Endodermal cell (in vitro differentiated cells): Measurements from ENCODE around the gene TCF4. TPM values are rescaled to one million over a fixed set of nuclear protein-coding genes. Genes with fewer than 3 reads are reported as not detected.

Experiments
- DNase-seq: peaks from one replicate; pipeline ENCODE4 v3.0.0-alpha.2; 2017
- H3K27ac ChIP-seq: 2 replicates; pipeline ENCODE4 v1.5.1; 2013; ENCODE audit warnings: mild to moderate bottlenecking, low read depth, low read length, moderate library complexity
- H3K27me3 ChIP-seq: 2 replicates; pipeline ENCODE4 v1.6.1; 2013; ENCODE audit warnings: mild to moderate bottlenecking, low read length, moderate library complexity; ENCODE audit not compliant: insufficient read depth, control insufficient read depth, poor library complexity, severe bottlenecking
- H3K36me3 ChIP-seq: 2 replicates; pipeline ENCODE4 v1.7.0; 2013; ENCODE audit warnings: mild to moderate bottlenecking, low read length, moderate library complexity; ENCODE audit not compliant: control insufficient read depth, insufficient read depth
- H3K4me1 ChIP-seq: one replicate; pipeline ENCODE4 v1.7.0; 2013; ENCODE audit warnings: low read length; ENCODE audit not compliant: control insufficient read depth, insufficient read depth
- H3K4me3 ChIP-seq: 2 replicates; pipeline ENCODE4 v1.5.1; 2013; ENCODE audit warnings: mild to moderate bottlenecking, low read length, moderate library complexity
- H3K9ac ChIP-seq: 2 replicates; pipeline ENCODE4 v1.6.1; 2013; ENCODE audit warnings: mild to moderate bottlenecking, low read length, moderate library complexity; ENCODE audit not compliant: poor library complexity, severe bottlenecking; ENCODE audit errors: extremely low read depth
- H3K9me3 ChIP-seq: 2 replicates; pipeline ENCODE4 v1.6.1; 2013; ENCODE audit warnings: mild to moderate bottlenecking, low read length, moderate library complexity; ENCODE audit not compliant: control insufficient read depth
- H3K27ac Mint-ChIP-seq: 2 replicates; pipeline ENCODE4 v1.8.0; 2020; ENCODE audit warnings: mixed read lengths
- H3K27me3 Mint-ChIP-seq: 2 replicates; pipeline ENCODE4 v1.8.0; 2021; ENCODE audit warnings: mild to moderate bottlenecking, mixed read lengths; ENCODE audit not compliant: insufficient read depth
- H3K36me3 Mint-ChIP-seq: 2 replicates; pipeline ENCODE4 v1.8.0; 2020; ENCODE audit warnings: low read depth, mixed read lengths
- H3K4me1 Mint-ChIP-seq: 2 replicates; pipeline ENCODE4 v1.8.0; 2020; ENCODE audit warnings: mixed read lengths
- H3K4me3 Mint-ChIP-seq: 2 replicates; pipeline ENCODE4 v1.8.0; 2020; ENCODE audit warnings: mild to moderate bottlenecking, moderate library complexity, mixed read lengths
- H3K9me3 Mint-ChIP-seq: 2 replicates; pipeline ENCODE4 v1.8.0; 2020; ENCODE audit warnings: mild to moderate bottlenecking, mixed read lengths
- WGBS, 2 experiments: methylation state at CpG; one replicate each; pipeline versions ENCODE4 v1.1.5 to v1.1.7; 2013; ENCODE audit warnings: missing lambda C conversion rate in 2 of 2, mixed read lengths in 1 of 2; ENCODE audit not compliant: insufficient coverage in 1 of 2, insufficient read length in 1 of 2; 5-methylcytosine and 5-hydroxymethylcytosine counted together
- total RNA-seq, 2 donors: library from RNA; stranded (reverse); fragmentation: NEBNext Ultra II Directional in 1 of 2; extraction: Animal tissue kit (Norgen Biotek cat#: 25700) in 1 of 2; gene quantifications; 2 replicates in 1 of 2; 3 replicates in 1 of 2; pipeline ENCODE4 v1.2.1, GENCODE V29; 2021
- TF ChIP-seq, protein P1 (sequence below): fragments of 200-600 bp; sonication (generic); conservative IDR thresholded peaks from 2 replicates; pipeline ENCODE4 v1.5.0; 2021; ENCODE audit warnings: antibody characterized with exemption, mild to moderate bottlenecking

Gene TCF4
- total RNA-seq, 2 donors from 2014 or later: 40.4 to 58.5 TPM

DNA sequence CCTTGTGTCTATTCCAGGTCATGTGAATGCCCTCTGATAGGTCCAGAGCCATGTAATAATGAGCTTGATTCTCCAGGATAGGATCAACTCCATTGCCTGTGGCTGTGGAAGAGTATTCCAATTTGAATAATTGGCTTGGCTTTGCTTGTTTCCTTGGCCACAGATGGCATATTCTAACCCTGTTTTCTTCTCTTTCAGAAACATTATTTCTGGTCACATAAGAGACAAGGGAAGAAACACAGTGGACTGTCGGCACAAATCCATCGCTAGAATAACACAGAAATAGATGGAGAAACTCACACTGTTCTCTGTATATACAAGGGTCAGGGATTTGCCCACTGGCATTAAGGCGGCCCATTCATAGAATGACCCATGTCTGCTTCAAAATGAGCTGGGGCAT is 350.3 kb downstream of the TCF4 start:
- no peak overlapping the region for H3K4me3 Mint-ChIP-seq
- H3K36me3 Mint-ChIP-seq: peaks cover 8% of the 10 kb centered on the region
- peaks cover 2% of the 10 kb centered on the region for H3K4me1 ChIP-seq
- no peaks in the 10 kb centered on the region for H3K9me3 Mint-ChIP-seq
- H3K36me3 ChIP-seq: peaks cover 8% of the 10 kb centered on the region
- peaks cover 14% of the 10 kb centered on the region for H3K4me1 Mint-ChIP-seq
- no peaks in the 10 kb centered on the region for H3K9me3 ChIP-seq
- no peak overlapping the region for H3K9ac ChIP-seq
- 90 to 99% methylated on average over 3 of the region's 3 CpGs for WGBS, 2 experiments
- DNase-seq: no peak
- H3K27ac Mint-ChIP-seq: no peak overlapping the region
- H3K27me3 Mint-ChIP-seq: no peaks in the 10 kb centered on the region
- H3K4me3 ChIP-seq: no peak overlapping the region
- TF ChIP-seq, protein P1, sequence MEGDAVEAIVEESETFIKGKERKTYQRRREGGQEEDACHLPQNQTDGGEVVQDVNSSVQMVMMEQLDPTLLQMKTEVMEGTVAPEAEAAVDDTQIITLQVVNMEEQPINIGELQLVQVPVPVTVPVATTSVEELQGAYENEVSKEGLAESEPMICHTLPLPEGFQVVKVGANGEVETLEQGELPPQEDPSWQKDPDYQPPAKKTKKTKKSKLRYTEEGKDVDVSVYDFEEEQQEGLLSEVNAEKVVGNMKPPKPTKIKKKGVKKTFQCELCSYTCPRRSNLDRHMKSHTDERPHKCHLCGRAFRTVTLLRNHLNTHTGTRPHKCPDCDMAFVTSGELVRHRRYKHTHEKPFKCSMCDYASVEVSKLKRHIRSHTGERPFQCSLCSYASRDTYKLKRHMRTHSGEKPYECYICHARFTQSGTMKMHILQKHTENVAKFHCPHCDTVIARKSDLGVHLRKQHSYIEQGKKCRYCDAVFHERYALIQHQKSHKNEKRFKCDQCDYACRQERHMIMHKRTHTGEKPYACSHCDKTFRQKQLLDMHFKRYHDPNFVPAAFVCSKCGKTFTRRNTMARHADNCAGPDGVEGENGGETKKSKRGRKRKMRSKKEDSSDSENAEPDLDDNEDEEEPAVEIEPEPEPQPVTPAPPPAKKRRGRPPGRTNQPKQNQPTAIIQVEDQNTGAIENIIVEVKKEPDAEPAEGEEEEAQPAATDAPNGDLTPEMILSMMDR: no peak
- H3K27me3 ChIP-seq: no peaks in the 10 kb centered on the region
- H3K27ac ChIP-seq: no peak overlapping the region

DNA sequence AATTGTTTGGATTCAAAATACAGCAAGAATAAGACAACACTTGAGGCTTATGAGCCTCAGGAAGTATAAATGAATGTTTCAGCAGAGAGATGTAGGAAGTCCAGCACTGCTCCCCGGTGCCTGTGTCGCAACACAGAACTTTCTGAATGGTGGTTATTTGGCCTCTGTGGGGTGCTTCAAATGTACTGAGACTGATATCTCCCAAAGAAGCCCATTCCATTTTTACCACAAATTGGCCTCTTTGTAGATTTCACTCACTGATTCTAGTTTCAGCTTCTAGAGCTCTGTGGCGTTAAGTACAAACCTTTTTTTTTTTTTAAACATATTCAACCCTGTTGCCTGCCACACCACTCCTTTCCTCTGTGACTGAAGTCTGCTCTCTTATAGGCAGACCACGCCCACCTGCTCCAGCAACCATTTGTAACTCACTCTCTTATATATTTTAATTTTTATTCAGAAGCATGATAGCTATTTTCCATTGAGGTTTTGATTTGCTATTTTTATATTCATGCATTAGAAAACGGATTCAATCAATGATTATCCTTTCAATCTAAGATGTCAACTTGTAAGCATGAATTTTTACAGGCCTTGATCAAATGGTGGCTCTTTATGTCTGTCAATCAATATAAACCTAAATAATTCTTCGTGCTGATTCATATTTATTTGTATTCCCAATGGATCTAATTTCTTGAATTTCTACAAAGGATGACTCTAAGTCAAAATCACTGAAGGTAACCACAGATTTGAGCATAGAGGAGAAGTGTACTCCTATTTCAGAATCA is 351.7 kb downstream of the TCF4 start:
- 91 to 93% methylated on average over 2 to 6 of the region's 6 CpGs for WGBS, 2 experiments
- TF ChIP-seq, protein P1: no peak

DNA sequence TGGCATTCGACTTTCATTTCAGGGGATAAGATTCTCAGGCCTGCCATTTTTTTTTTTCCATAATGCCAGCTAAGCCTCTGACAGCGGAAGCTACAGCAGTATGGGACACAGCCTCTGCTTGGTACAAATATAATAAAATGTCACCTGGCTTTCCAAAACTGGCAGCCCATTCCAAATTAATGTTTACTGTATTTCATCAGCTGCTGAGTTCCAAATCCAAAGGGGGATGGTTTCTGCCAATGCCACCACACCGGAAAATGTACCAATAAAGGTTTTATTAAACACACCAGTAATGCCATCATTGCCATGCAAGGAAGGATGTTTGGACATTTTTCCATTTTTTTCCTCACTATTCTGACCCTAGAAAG is 352.9 kb downstream of the TCF4 start:
- TF ChIP-seq, protein P1: no peak
- peaks cover 26% of the 10 kb centered on the region for H3K36me3 Mint-ChIP-seq
- Histone ChIP-seq H3K27me3 (no peaks in the 10 kb centered on the region), H3K36me3 (peaks cover 16% of the 10 kb centered on the region), H3K4me1 (peaks cover under 1% of the 10 kb centered on the region), H3K4me3 (no peak overlapping the region), H3K9ac (no peak overlapping the region), H3K9me3 (no peaks in the 10 kb centered on the region), H3K27ac (no peak overlapping the region)
- no peak for DNase-seq
- H3K27ac Mint-ChIP-seq: no peak overlapping the region
- H3K4me3 Mint-ChIP-seq: no peak overlapping the region
- H3K27me3 Mint-ChIP-seq: no peaks in the 10 kb centered on the region
- H3K9me3 Mint-ChIP-seq: no peaks in the 10 kb centered on the region
- WGBS, 2 experiments: 83 to 96% methylated on average over 3 of the region's 3 CpGs
- H3K4me1 Mint-ChIP-seq: peaks cover 8% of the 10 kb centered on the region

More for the DNA sequence above, 351.7 kb downstream of the TCF4 start:
- DNase-seq: no peak
- no peak overlapping the region for H3K9ac ChIP-seq
- no peak overlapping the region for H3K27ac Mint-ChIP-seq
- H3K4me1 ChIP-seq: peaks cover 2% of the 10 kb centered on the region
- H3K9me3 ChIP-seq: no peaks in the 10 kb centered on the region
- H3K4me3 Mint-ChIP-seq: no peak overlapping the region
- H3K4me3 ChIP-seq: no peak overlapping the region
- H3K27me3 ChIP-seq: no peaks in the 10 kb centered on the region
- H3K27me3 Mint-ChIP-seq: no peaks in the 10 kb centered on the region
- peaks cover 14% of the 10 kb centered on the region for H3K4me1 Mint-ChIP-seq
- H3K9me3 Mint-ChIP-seq: no peaks in the 10 kb centered on the region
- H3K36me3 ChIP-seq: peaks cover 16% of the 10 kb centered on the region
- peaks cover 19% of the 10 kb centered on the region for H3K36me3 Mint-ChIP-seq
- no peak overlapping the region for H3K27ac ChIP-seq
